Measurements from ENCODE around the gene GIMAP6.
"Not testable (repeated sequence)": the region's sequence is repeated elsewhere in the genome, so short reads cannot be mapped to it uniquely, and the experiment has no call there.

Gene GIMAP6

GRCh38 chr7:150645259-150646020 lies 13.3 kb upstream of the GIMAP6 start:
- DNase-seq (ENCODE audit: low spot score), result no peak

- no peak for DNase-seq (ENCODE audit: low spot score)
Measured at GRCh38 chr7:150642926-150643325, 10.7 kb upstream of the GIMAP6 start.

- no peak for DNase-seq (ENCODE audit: low spot score)
Measured at GRCh38 chr7:150641854-150642253, 9.7 kb upstream of the GIMAP6 start.

- DNase-seq (ENCODE audit: low spot score), result no peak
Measured at GRCh38 chr7:150633926-150634325, 1.7 kb upstream of the GIMAP6 start.

GRCh38 chr7:150631084-150631826 lies 930 bp downstream of the GIMAP6 start:
- DNase-seq (ENCODE audit: low spot score), result no peak

- DNase-seq (ENCODE audit: low spot score), result no peak
Measured at GRCh38 chr7:150629347-150629746, 2.8 kb downstream of the GIMAP6 start.

GRCh38 chr7:150627959-150628358 lies 4.2 kb downstream of the GIMAP6 start:
- DNase-seq (ENCODE audit: low spot score), result no peak

GRCh38 chr7:150626696-150627095 lies 5.5 kb downstream of the GIMAP6 start:
- DNase-seq (ENCODE audit: low spot score), result no peak

- DNase-seq (ENCODE audit: low spot score), result no peak
Measured at GRCh38 chr7:150621376-150621775, 10.8 kb downstream of the GIMAP6 start.

- no peak for DNase-seq (ENCODE audit: low spot score)
Measured at GRCh38 chr7:150620617-150621371, 11.4 kb downstream of the GIMAP6 start.

GRCh38 chr7:150620061-150620460 lies 12.1 kb downstream of the GIMAP6 start:
- DNase-seq (ENCODE audit: low spot score), result no peak

- DNase-seq (ENCODE audit: low spot score), result not testable (repeated sequence)
Measured at GRCh38 chr7:150615221-150615755, 16.9 kb downstream of the GIMAP6 start.

GRCh38 chr7:150614426-150614825 lies 17.8 kb downstream of the GIMAP6 start:
- DNase-seq (ENCODE audit: low spot score), result not testable (repeated sequence)

- DNase-seq (ENCODE audit: low spot score), result no peak
Measured at GRCh38 chr7:150613880-150614279, 18.3 kb downstream of the GIMAP6 start.

GRCh38 chr7:150612925-150613324 lies 19.3 kb downstream of the GIMAP6 start:
- no peak for DNase-seq (ENCODE audit: low spot score)

- no peak for DNase-seq (ENCODE audit: low spot score)
Measured at GRCh38 chr7:150610233-150610632, 22.0 kb downstream of the GIMAP6 start.

GRCh38 chr7:150603600-150603999 lies 28.6 kb downstream of the GIMAP6 start:
- DNase-seq (ENCODE audit: low spot score), result not testable (repeated sequence)

- DNase-seq (ENCODE audit: low spot score), result no peak
Measured at GRCh38 chr7:150595361-150595760, 36.8 kb downstream of the GIMAP6 start.

GRCh38 chr7:150594805-150595204 lies 37.4 kb downstream of the GIMAP6 start:
- no peak for DNase-seq (ENCODE audit: low spot score)

GRCh38 chr7:150587551-150587950 lies 44.6 kb downstream of the GIMAP6 start:
- DNase-seq (ENCODE audit: low spot score), result no peak

- no peak for DNase-seq (ENCODE audit: low spot score)
Measured at GRCh38 chr7:150586785-150587152, 45.4 kb downstream of the GIMAP6 start.

- no peak for DNase-seq (ENCODE audit: low spot score)
Measured at GRCh38 chr7:150586068-150586784, 46.0 kb downstream of the GIMAP6 start.
